Hepatic stellate cell (primary cell): ENCODE measurements around the gene CSF3R.
"Not testable (repeated sequence)": the region's sequence is repeated elsewhere in the genome, so short reads cannot be mapped to it uniquely, and the experiment has no call there.

Experiments
- DNase-seq: peaks from one replicate; pipeline ENCODE4 v3.0.0; 2011; ENCODE audit warnings: low spot score

Gene CSF3R

DNA sequence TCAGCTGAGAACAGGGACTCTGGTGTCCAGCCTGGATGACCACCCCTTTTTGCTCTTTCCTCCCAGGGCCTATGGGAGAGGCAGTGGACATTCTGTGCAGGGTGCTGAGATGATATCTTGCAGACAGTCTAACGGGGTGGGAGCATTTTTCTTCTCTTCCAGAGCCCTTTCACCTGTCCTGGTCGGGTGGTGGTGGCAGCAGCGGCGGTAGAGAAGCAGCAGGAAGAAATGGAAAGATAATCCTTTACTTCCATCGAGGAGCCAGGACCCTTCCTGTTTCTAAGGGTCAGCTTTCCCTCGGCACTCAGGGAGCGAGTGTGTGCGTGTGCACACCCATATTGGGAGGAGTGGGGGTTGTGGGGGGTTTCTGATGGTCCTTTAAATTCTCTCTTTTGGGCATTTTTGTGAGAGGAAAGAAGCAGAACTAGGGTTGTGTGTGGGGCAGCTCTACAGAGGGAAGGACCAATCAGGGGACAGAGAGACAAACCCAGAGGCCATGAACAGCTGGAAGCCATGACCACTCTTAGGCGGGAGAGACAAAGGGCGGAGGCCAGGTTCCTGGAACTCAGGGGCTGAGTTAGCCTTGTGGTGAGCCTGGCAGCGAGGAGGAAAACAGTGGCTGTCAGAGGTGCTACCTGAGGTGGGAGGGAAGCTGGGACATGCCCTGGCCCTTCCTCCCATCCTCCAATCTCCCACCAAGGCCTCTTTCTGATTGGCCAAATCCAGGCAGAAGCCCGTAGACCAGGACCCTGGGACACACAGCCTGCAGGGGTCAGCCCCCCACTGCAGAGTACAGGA lies 31.2 kb upstream of the CSF3R start:
- DNase-seq = no peak

- no peak for DNase-seq
These were observed 30.1 kb upstream of the CSF3R start for GRCh38 chr1:36512842-36513241.

DNA sequence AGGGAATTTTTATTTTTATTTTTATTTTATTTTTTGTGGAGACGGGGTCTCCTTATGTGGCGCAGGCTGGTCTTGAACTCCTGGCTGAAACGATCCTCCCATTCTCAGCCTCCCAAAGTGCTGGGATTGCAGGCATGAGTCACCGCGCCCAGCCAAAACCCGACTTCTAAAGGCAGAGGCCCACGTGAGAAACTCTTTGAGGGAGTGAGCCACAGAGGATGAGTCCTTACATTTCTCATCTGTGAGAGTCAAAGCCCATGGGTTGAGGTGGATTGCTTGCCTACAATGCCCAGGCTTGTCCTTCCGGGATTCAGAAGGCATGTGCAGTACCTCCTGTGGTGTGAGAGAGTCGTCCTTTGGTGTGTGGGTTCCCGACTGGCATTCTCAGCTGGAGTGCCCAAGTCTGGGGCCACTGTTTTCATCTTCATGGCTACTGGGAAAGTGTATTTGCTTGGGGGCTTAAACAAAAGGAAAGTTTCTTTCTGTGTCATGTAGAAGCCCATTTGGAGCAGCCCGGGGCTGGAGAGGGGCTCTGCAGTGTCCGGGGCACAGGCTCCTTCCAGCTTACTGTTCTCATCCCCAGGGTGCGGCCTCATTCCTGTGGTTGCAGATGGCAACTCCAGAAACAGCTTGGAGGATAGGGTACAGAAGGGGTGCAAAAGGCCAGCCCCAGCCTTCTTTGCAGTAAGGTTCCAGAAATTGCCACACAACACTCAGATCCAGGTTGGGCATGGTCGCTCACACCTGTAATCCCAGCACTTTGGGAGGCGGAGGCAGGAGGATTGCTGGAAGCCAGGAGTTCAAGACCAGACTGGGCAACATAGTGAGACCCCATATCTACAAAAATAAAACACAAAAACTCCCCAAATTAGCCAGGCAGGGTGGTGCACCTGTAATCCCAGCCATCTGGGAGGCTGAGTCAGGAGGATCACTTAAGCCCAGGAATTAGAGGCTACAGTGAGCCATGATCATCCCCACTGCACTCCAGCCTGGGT lies 29.4 kb upstream of the CSF3R start:
- DNase-seq = no peak

DNA sequence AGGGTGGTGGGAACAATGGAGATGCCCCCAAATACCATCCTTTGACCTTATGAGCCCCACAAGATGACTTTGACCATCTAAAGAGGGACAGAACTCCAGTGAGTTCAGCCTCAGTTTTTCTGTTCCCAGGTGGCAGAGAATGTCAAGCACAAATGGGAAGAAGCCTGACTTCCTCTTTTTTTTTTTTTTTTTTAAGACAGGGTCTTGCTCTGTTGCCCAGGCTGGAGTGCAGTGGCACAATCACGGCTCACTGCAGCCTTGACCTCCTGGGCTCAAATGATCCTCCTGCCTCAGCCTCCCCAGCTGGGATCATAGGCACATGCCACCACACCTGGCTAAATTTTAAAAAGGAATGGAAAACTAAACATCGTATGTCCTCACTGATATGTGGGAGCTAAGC lies 28.5 kb upstream of the CSF3R start:
- not testable (repeated sequence) for DNase-seq

DNA sequence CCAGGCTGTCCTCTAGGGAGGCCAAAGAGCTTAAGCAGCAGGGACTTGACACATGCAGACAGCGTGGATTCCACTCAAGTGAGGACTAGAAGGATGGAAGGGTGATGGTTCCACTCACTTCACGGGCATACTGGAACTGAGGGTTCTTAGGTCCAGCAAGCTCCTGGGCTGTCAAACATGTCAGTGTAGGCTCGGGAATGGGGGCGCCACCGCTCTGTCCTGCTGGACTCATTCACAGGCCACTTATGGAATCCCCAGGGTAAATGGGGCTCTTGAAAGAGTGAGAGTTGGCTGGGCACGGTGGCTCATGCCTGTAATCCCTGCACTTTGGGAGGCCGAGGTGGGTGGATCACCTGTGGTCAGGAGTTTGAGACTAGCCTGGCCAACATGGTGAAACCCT lies 27.7 kb upstream of the CSF3R start:
- no peak for DNase-seq

DNA sequence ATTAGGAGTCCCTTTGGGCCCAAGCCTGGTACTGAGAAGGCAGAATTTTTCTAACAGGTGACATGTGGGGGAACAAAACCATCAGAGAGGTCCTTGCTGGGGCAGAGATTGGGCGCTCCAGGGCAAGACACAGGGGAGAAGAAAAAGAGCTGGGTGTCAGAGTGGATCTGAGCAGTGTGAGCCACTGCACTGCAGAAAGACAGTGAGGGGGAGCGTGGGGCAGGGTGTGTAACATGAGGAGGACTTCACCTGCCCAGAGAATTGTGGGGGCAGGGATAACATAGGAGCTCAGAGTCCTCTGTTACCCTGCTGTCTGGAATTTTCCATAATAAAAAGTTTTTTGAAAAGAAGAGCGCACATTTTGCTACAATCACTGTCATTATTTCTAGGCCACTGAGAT lies 25.5 kb upstream of the CSF3R start:
- no peak for DNase-seq

DNA sequence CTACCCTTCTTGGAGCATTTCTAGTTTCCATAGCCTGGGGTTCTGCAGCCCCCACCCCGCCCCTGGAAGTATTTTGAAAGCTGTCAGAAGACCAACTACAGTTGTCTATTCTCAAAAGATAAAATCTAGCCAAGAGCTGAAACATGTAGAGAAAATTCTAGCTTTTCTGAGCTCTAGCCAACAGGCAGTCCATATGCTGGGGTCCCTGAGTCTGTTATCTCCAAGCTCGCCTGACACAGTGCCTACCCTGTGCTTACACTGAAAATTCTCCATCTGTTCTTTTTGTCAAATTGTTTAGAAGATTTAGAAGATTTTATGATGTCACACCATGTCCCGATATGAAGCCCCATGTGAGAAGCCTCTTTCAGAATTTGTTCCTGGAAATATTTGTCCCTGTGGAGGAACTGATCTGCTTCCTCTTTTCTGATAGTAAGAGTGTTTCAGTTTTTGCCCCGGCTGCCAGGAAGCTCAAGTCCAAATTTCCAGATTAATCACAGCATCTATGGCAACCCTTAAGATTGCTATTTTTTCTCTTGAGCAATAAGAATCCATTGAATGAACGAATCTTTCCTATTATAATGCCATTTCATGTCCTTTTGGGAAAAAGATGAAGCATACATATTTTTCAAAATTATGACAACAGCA lies 23.7 kb upstream of the CSF3R start:
- DNase-seq = no peak

- DNase-seq = no peak
These were observed 21.0 kb upstream of the CSF3R start for GRCh38 chr1:36503733-36504132.

GRCh38 chr1:36503159-36503558 lies 20.4 kb upstream of the CSF3R start:
- no peak for DNase-seq

GRCh38 chr1:36502616-36503015 lies 19.9 kb upstream of the CSF3R start:
- no peak for DNase-seq

DNA sequence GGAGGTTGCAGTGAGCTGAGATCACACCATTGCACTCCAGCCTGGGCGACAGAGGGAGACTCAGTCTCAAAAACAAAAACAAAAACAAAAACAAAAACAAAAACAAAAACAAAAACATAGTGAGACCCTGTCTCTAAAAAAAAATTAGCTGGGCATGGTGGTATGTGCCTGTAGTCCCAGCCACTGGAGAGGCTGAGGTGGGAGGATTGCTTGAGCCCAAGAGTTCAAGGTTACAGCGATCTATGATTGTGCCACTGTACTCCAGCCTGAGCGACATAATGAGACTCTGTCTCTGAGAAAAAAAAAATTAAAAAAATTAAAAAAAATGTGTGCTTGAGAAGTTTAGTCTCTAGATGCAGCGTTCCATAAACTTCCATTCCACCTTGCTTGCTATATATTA lies 19.2 kb upstream of the CSF3R start:
- not testable (repeated sequence) for DNase-seq

GRCh38 chr1:36497207-36497606 lies 14.5 kb upstream of the CSF3R start:
- DNase-seq = no peak

DNA sequence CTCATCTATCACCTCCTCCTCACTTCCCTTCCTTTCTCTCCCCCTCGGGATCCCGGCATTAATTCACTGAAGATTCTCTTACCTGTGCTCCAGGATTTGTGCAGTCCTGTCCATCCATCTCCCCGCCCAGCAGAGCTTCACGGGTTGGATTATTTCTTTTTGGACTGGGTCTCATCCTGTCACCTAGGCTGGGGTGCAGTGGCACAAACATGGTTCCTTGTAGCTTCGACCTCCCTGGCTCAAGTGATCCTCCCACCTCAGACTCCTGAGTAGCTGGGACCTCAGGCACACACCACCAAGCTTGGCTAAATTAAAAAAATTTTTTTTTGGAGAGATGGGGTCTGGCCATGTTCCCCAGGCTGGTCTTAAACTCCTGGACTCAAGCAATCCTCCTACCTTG lies 12.3 kb upstream of the CSF3R start:
- no peak for DNase-seq

- no peak for DNase-seq
These were observed 10.8 kb upstream of the CSF3R start for GRCh38 chr1:36493524-36493923.

DNA sequence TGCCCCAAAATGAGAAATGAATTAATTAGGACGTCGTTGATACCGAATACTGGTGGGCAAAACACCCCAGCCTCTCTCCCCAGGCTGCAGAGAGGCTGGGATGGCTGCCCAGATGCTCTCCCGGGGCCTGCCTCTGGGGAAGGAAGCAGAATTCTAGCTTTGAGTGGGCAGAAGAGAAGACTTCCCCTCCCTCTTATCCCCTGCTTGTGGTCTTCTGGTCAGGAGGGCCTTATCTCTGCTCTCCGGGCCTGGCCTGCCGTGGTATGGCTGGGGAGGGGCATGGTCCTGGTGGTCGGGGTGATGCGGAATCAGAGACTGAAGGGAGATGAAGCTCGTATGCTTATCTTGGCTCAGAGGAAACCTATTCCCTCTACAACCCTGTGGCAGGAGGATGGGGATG lies 9.8 kb upstream of the CSF3R start:
- no peak for DNase-seq

DNA sequence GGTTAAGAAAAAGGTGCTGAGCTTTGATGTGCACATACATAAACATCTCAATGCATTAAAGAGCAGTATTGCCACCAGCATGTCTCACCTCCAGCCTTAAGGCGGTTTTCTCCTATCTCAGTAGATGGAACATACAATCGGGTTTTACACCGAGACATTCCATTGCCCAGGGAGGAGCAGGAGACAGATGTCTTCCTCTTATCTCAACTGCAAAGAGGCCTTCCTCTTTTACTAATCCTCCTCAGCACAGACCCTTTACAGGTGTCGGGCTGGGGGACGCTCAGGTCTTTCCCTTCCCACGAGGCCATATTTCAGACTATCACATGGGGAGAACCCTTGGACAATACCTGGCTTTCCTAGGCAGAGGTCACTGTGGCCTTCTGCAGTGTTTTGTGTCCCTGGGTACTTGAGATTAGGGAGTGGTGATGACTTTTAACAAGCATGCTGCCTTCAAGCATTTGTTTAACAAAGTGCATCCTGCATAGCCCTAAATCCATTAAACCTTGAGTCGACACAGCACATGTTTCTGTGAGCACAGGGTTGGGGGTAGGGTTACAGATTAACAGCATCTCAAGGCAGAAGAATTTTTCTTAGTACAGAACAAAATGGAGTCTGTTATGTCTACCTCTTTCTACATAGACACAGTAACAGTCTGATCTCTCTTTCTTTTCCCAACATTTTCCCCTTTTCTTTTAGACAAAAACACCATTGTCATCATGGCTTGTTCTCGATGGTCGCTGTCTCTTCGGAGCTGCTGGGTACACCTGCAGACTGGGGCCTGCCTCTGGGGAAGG lies 6.7 kb upstream of the CSF3R start:
- not testable (repeated sequence) for DNase-seq

- DNase-seq = no peak
These were observed 5.2 kb upstream of the CSF3R start for GRCh38 chr1:36487906-36488305.

- DNase-seq = not testable (repeated sequence)
These were observed 4.6 kb upstream of the CSF3R start for GRCh38 chr1:36487336-36487725.

DNA sequence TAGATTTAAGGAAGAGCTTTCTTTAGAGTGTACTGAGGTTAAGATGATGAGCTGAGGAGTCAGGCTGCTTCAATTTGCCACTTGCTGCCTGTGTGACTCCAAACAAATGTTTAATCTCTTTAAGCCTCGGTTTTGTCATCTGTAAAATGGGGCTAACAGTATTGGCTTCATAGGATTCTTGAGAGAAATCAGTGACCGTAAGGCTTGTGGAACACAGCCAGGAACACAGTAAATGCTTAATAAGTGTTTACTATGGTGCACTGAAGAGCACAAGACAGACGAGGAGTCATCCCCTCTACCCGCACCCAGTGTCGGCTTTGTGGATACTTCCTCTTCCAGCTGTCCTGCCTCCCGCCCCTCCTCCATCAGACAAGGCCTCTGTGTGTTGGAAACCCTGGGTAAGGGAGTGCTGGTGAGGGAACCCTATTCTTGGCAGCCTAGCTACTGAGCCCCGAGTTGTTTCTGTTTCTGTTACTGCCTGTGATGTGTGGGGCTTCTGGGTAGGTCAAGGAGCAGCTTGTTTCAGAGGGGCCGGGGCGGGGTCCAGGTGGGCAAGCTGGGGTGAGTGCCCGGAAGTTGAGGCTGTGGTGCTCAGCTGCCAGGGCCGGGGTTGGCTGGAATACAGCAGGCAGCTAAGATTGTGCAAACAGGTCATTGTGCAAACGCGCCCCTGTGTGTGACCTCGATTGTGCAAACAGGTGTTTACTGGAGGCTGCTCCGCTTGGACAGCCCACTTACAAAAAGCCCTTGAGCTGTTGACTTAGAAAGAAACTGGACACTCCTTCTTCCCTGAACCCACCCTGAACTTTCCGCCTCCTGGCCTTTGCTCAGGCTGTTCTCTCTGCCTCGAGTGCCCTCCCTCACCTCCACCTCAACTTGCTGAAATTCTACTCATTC lies 4.0 kb upstream of the CSF3R start:
- no peak for DNase-seq

GRCh38 chr1:36486093-36486438 lies 3.4 kb upstream of the CSF3R start:
- no peak for DNase-seq

- DNase-seq = no peak
These were observed 1.4 kb upstream of the CSF3R start for GRCh38 chr1:36484099-36484498.
